WTC11 (cell line): ENCODE results near the gene BTBD9. TPM values are rescaled to one million over a fixed set of nuclear protein-coding genes. Genes with fewer than 3 reads are reported as not detected.

Experiments
- ATAC-seq: fragments of 200-7000 bp; cut with Tn5 transposase; 2 replicates; pipeline ENCODE4 v1.10.0; 2021; ENCODE audit warnings: mild to moderate bottlenecking, moderate library complexity
- CTCF ChIA-PET: fragments of 300-600 bp; sonication (Branson Sonifier 250); formaldehyde crosslinking; loops from one replicate; lab custom pipeline; 2021; ENCODE audit warnings: antibody characterized with exemption; lab: Charles Lee
- POLR2A ChIA-PET: fragments of 350-600 bp; sonication (Branson Sonifier 250); formaldehyde crosslinking; loops from one replicate; lab custom pipeline; 2021; ENCODE audit warnings: antibody characterized with exemption; lab: Charles Lee
- DNase-seq: peaks from one replicate; pipeline ENCODE4 v3.0.0; 2021; ENCODE audit warnings: low spot score
- H3K27ac Mint-ChIP-seq: 2 replicates; pipeline ENCODE4 v1.8.0; 2021; ENCODE audit warnings: mixed read lengths
- H3K27me3 Mint-ChIP-seq: 2 replicates; pipeline ENCODE4 v1.8.0; 2021; ENCODE audit warnings: low read depth, mild to moderate bottlenecking, moderate library complexity, mixed read lengths
- H3K36me3 Mint-ChIP-seq: 2 replicates; pipeline ENCODE4 v1.8.0; 2021; ENCODE audit warnings: mixed read lengths
- H3K4me1 Mint-ChIP-seq: 2 replicates; pipeline ENCODE4 v1.8.0; 2022; ENCODE audit warnings: mixed read lengths
- H3K4me3 Mint-ChIP-seq: 2 replicates; pipeline ENCODE4 v1.8.0; 2021; ENCODE audit warnings: mild to moderate bottlenecking, moderate library complexity, mixed read lengths
- H3K9me3 Mint-ChIP-seq: 2 replicates; pipeline ENCODE4 v1.8.0; 2021; ENCODE audit warnings: mixed read lengths
- ETV6 ChIP-seq: sonication (generic); formaldehyde crosslinking; IDR thresholded peaks from 2 replicates; pipeline ENCODE4 v1.8.1; 2022; ENCODE audit warnings: mild to moderate bottlenecking, missing genetic modification reagents
- MXD4 ChIP-seq: fragments of 250-450 bp; sonication (Bioruptor Pico); IDR thresholded peaks from 2 replicates; pipeline ENCODE4 v1.8.0; 2021; ENCODE audit warnings: mild to moderate bottlenecking, moderate library complexity, borderline replicate concordance
- NFE2L1 ChIP-seq: sonication (generic); formaldehyde crosslinking; IDR thresholded peaks from 2 replicates; pipeline ENCODE4 v1.8.1; 2023; ENCODE audit warnings: missing genetic modification reagents
- NR1H2 ChIP-seq: sonication (generic); formaldehyde crosslinking; IDR thresholded peaks from 2 replicates; pipeline ENCODE4 v1.9.0; 2021; ENCODE audit warnings: mild to moderate bottlenecking, moderate library complexity, missing genetic modification reagents
- NR3C1 ChIP-seq: sonication (generic); formaldehyde crosslinking; conservative IDR thresholded peaks from 2 replicates; pipeline ENCODE4 v1.8.1; 2023; ENCODE audit warnings: low read depth, mild to moderate bottlenecking, missing genetic modification reagents
- OVOL2 ChIP-seq: fragments of 250-450 bp; sonication (Bioruptor Pico); IDR thresholded peaks from 2 replicates; pipeline ENCODE4 v1.9.0; 2021; ENCODE audit warnings: mild to moderate bottlenecking, borderline replicate concordance
- RELA ChIP-seq: sonication (generic); formaldehyde crosslinking; IDR thresholded peaks from 2 replicates; pipeline ENCODE4 v1.8.1; 2022; ENCODE audit warnings: missing genetic modification reagents, mild to moderate bottlenecking, borderline replicate concordance
- ZNF121 ChIP-seq: sonication (generic); formaldehyde crosslinking; IDR thresholded peaks from 2 replicates; pipeline ENCODE4 v1.8.0; 2023; ENCODE audit warnings: missing genetic modification reagents
- ZNF138 ChIP-seq: sonication (generic); formaldehyde crosslinking; conservative IDR thresholded peaks from 2 replicates; pipeline ENCODE4 v1.8.1; 2022; ENCODE audit warnings: mild to moderate bottlenecking, moderate library complexity, missing genetic modification reagents
- ZNF232 ChIP-seq: sonication (generic); formaldehyde crosslinking; IDR thresholded peaks from 2 replicates; pipeline ENCODE4 v1.8.0; 2022; ENCODE audit warnings: mild to moderate bottlenecking, missing genetic modification reagents
- total RNA-seq: library from RNA; stranded (reverse); gene quantifications from 3 replicates; pipeline ENCODE4 v1.2.3, GENCODE V29; 2021
- TF ChIP-seq, protein P1 (sequence below): sonication (generic); formaldehyde crosslinking; IDR thresholded peaks from 2 replicates; pipeline ENCODE4 v1.8.1; 2022; ENCODE audit warnings: low read depth, missing genetic modification reagents, borderline replicate concordance
- TF ChIP-seq, protein P2 (sequence below): sonication (generic); formaldehyde crosslinking; IDR thresholded peaks from 2 replicates; pipeline ENCODE4 v1.8.0; 2022; ENCODE audit warnings: mild to moderate bottlenecking, missing genetic modification reagents
- TF ChIP-seq, protein P3 (sequence below): sonication (generic); formaldehyde crosslinking; IDR thresholded peaks from 2 replicates; pipeline ENCODE4 v1.8.1; 2022; ENCODE audit warnings: mild to moderate bottlenecking, missing genetic modification reagents, moderate library complexity, borderline replicate concordance
- TF ChIP-seq, protein P4 (sequence below): sonication (generic); formaldehyde crosslinking; IDR thresholded peaks from 2 replicates; pipeline ENCODE4 v1.8.1; 2023; ENCODE audit warnings: mild to moderate bottlenecking, moderate library complexity, missing genetic modification reagents
- TF ChIP-seq, protein P5 (sequence below): fragments of 250-450 bp; sonication (Bioruptor Pico); conservative IDR thresholded peaks from 2 replicates; pipeline ENCODE4 v1.9.0; 2021; ENCODE audit warnings: mild to moderate bottlenecking

BTBD9 gene
- total RNA-seq, 1 experiment from 2014 or later = 4.2 TPM

DNA sequence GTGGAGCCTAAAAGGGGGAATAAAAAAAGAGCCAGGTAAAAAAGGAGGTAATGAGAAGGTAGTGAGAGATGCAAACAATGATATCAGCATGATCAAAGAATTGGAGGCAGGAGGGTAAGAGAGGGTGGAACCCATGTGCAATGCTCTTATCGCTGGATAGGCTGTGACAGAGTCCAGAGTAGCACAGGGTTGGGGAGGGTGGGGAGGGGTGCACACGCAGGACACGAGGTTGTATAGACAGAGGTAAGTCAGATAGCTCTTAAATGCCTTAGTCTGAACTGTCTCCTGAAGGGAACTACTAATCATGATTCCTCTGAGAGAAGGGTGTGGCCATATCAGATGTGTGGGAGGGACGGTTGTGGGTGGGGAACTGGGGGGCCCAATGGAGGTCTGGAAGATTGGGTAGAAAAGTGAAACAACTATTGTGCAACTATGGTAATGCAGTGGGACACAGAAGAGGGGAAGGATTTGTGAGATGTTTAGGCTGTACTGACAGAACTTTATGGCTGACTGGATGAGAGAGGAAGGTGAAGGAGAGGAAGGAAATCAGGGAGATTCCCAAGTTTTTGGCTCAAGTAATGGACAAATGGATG, 354.8 kb downstream of the BTBD9 start (continued):
- TF ChIP-seq, protein P1, sequence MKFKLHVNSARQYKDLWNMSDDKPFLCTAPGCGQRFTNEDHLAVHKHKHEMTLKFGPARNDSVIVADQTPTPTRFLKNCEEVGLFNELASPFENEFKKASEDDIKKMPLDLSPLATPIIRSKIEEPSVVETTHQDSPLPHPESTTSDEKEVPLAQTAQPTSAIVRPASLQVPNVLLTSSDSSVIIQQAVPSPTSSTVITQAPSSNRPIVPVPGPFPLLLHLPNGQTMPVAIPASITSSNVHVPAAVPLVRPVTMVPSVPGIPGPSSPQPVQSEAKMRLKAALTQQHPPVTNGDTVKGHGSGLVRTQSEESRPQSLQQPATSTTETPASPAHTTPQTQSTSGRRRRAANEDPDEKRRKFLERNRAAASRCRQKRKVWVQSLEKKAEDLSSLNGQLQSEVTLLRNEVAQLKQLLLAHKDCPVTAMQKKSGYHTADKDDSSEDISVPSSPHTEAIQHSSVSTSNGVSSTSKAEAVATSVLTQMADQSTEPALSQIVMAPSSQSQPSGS (CRISPR knock-in tag) = no peak
- TF ChIP-seq NR3C1 (no peak), OVOL2 (no peak), NFE2L1 (CRISPR knock-in tag) (no peak), RELA (no peak), ZNF138 (CRISPR knock-in tag) (no peak), ZNF121 (CRISPR knock-in tag) (no peak)
- TF ChIP-seq, protein P2, sequence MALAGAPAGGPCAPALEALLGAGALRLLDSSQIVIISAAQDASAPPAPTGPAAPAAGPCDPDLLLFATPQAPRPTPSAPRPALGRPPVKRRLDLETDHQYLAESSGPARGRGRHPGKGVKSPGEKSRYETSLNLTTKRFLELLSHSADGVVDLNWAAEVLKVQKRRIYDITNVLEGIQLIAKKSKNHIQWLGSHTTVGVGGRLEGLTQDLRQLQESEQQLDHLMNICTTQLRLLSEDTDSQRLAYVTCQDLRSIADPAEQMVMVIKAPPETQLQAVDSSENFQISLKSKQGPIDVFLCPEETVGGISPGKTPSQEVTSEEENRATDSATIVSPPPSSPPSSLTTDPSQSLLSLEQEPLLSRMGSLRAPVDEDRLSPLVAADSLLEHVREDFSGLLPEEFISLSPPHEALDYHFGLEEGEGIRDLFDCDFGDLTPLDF (CRISPR knock-in tag) = no peak
- TF ChIP-seq, protein P3, sequence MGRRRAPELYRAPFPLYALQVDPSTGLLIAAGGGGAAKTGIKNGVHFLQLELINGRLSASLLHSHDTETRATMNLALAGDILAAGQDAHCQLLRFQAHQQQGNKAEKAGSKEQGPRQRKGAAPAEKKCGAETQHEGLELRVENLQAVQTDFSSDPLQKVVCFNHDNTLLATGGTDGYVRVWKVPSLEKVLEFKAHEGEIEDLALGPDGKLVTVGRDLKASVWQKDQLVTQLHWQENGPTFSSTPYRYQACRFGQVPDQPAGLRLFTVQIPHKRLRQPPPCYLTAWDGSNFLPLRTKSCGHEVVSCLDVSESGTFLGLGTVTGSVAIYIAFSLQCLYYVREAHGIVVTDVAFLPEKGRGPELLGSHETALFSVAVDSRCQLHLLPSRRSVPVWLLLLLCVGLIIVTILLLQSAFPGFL = no peak

DNA sequence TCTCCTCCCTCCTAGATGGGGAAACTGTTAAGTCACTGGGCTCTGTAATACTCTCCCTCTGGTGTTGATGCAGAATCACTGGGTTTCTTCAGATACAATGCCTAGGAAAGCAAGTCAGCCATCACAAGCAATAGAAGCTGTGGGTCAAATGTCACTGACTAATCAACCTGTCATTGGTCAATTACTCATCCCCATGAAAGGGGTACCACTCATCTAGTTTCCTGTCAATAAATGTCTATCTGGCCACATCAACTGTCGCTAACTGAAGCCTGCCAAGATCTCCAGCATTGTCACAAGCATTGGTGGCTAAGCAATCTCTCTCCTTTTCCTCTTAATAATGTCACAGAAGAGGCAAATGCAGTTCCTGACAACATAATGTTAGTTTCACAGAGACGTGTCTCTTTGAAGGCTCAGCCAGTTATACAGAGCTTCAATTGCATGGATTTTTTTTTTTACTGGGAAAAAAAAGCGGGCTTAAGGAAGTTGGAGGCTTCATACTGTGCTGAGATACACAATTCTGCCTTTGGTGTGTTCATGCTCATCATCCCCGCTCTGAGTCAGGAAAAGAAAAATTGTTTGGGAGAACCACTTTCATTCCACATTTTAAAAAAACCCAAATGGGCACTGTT, 355.9 kb downstream of the BTBD9 start:
- Mint-ChIP-seq H3K27me3 (no peaks in the 10 kb centered on the region), H3K4me3 (no peak overlapping the region), H3K9me3 (no peaks in the 10 kb centered on the region), H3K27ac (no peak overlapping the region), H3K36me3 (no peaks in the 10 kb centered on the region), H3K4me1 (peaks cover 26% of the 10 kb centered on the region)
- DNase-seq (no peak), ATAC-seq (no peak)
- CTCF ChIA-PET = interaction anchor here (0.6 kb wide), 1 partner anchor 54 kb away, joined by 3 read pairs; no protein-coding TSS in a partner anchor
- TF ChIP-seq, protein P3 = no peak
- TF ChIP-seq, protein P4, sequence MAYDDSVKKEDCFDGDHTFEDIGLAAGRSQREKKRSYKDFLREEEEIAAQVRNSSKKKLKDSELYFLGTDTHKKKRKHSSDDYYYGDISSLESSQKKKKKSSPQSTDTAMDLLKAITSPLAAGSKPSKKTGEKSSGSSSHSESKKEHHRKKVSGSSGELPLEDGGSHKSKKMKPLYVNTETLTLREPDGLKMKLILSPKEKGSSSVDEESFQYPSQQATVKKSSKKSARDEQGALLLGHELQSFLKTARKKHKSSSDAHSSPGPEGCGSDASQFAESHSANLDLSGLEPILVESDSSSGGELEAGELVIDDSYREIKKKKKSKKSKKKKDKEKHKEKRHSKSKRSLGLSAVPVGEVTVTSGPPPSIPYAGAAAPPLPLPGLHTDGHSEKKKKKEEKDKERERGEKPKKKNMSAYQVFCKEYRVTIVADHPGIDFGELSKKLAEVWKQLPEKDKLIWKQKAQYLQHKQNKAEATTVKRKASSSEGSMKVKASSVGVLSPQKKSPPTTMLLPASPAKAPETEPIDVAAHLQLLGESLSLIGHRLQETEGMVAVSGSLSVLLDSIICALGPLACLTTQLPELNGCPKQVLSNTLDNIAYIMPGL (CRISPR knock-in tag) = no peak
- TF ChIP-seq MXD4 (CRISPR knock-in tag) (no peak), ZNF232 (no peak), ETV6 (CRISPR knock-in tag) (no peak), NR1H2 (no peak)
- TF ChIP-seq, protein P5, sequence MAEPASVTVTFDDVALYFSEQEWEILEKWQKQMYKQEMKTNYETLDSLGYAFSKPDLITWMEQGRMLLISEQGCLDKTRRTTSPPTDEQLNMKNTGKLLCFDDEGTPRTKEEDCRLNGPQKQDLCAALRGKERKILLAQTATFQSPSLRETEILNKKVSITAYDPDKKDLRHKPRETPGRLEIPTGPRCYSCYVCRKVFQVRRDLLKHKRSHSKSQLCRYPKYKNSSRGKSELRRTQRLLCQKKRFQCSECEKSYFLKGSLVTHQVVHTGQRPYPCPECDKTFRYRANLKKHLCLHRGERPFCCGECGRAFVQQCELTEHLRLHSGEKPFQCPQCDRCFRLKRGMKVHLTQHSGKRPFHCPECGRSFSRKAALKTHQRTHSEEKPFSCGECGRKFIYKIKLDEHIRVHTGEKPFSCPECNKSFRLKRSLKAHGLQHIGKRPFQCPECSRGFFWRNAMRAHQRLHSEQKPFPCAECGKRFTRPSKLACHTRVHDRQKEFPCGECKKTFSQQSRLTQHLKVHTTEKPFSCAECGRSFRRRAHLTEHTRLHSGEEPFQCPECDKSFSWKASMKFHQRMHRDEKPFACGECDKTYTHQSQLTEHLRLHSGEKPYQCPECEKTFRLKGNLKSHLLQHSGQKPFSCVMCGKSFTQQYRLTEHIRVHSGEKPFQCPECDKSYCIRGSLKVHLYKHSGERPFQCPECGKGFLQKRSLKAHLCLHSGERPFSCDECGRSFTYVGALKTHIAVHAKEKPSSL (CRISPR knock-in tag) = no peak
- POLR2A ChIA-PET = no interaction called here
